Smooth muscle cell (in vitro differentiated cells): ENCODE results near the gene SOX30. TPM values are rescaled to one million over a fixed set of nuclear protein-coding genes. Genes with fewer than 3 reads are reported as not detected.

Source experiments
- DNase-seq: peaks from one replicate; lab custom pipeline; 2025; ENCODE audit not compliant: unreplicated experiment; lab: John Stamatoyannopoulos, UW
- H2AFZ ChIP-seq: fragments of 200-600 bp; sonication (generic); 2 replicates; pipeline ENCODE4 v1.6.0; 2016; ENCODE audit warnings: antibody characterized with exemption, low read depth, mild to moderate bottlenecking
- H3F3A ChIP-seq: fragments of 200-600 bp; sonication (generic); 2 replicates; pipeline ENCODE4 v1.6.0; 2017; ENCODE audit warnings: antibody characterized with exemption, low read depth
- H3K27ac ChIP-seq: fragments of 200-600 bp; sonication (generic); 2 replicates; pipeline ENCODE4 v1.5.1; 2016; ENCODE audit warnings: low read depth, mild to moderate bottlenecking
- H3K27me3 ChIP-seq: fragments of 200-600 bp; sonication (generic); 2 replicates; pipeline ENCODE4 v1.6.1; 2016; ENCODE audit warnings: low read depth, mild to moderate bottlenecking
- H3K36me3 ChIP-seq: fragments of 200-600 bp; sonication (generic); 2 replicates; pipeline ENCODE4 v1.5.1; 2016; ENCODE audit warnings: low read depth
- H3K4me1 ChIP-seq: fragments of 200-600 bp; sonication (generic); 2 replicates; pipeline ENCODE4 v1.5.1; 2016; ENCODE audit warnings: low read depth
- H3K4me2 ChIP-seq: fragments of 200-600 bp; sonication (generic); 2 replicates; pipeline ENCODE4 v1.6.0; 2016; ENCODE audit warnings: mild to moderate bottlenecking
- H3K4me3 ChIP-seq: fragments of 200-600 bp; sonication (generic); 2 replicates; pipeline ENCODE4 v1.5.1; 2016; ENCODE audit warnings: mild to moderate bottlenecking
- H3K79me2 ChIP-seq: fragments of 200-600 bp; sonication (generic); 2 replicates; pipeline ENCODE4 v1.6.0; 2016; ENCODE audit warnings: low read depth, mild to moderate bottlenecking
- H3K9ac ChIP-seq: fragments of 200-600 bp; sonication (generic); 2 replicates; pipeline ENCODE4 v1.6.0; 2016; ENCODE audit warnings: low read depth
- H3K9me3 ChIP-seq: fragments of 200-600 bp; sonication (generic); replicated peaks from 2 replicates; pipeline ENCODE4 v1.5.1; 2016; ENCODE audit warnings: low read depth
- H4K20me1 ChIP-seq: fragments of 200-600 bp; sonication (generic); 2 replicates; pipeline ENCODE4 v1.6.0; 2016; ENCODE audit warnings: low read depth
- CTCF ChIP-seq: fragments of 200-600 bp; sonication (generic); IDR thresholded peaks from 2 replicates; pipeline ENCODE4 v1.5.1; 2017; ENCODE audit warnings: borderline replicate concordance, mild to moderate bottlenecking, antibody characterized with exemption; ENCODE audit not compliant: insufficient read depth, poor library complexity, severe bottlenecking
- WGBS: methylation state at CpG from one replicate; pipeline ENCODE4 v1.1.7; 2016; ENCODE audit warnings: low lambda C conversion rate; 5-methylcytosine and 5-hydroxymethylcytosine counted together
- polyA plus RNA-seq: library from polyadenylated mRNA; unstranded; fragments of >200 nt; fragmentation: Nextera tagmentation; extraction: Ambion mirVana; gene quantifications from 2 replicates; pipeline ENCODE4 v1.2.1, GENCODE V29; 2016
- total RNA-seq: library from RNA; depleted of rRNA; stranded (reverse); fragments of >200 nt; gene quantifications from 2 replicates; pipeline ENCODE4 v1.2.3, GENCODE V29; 2014

SOX30 gene
- total and polyA plus RNA-seq, 2 experiments from 2014 or later, result 0.38 to 1.5 TPM

- TF ChIP-seq CTCF, result no peak
- 96% methylated on average over 50 of the region's 63 CpGs for WGBS
- Histone ChIP-seq H3K9ac (no peak overlapping the region), H3K79me2 (no peaks in the 10 kb centered on the region), H3K9me3 (no peaks in the 10 kb centered on the region), H3K4me1 (no peaks in the 10 kb centered on the region), H2AFZ (no peak overlapping the region), H3K36me3 (no peaks in the 10 kb centered on the region), H3K27ac (no peak overlapping the region), H3K4me2 (no peak overlapping the region), H4K20me1 (no peaks in the 10 kb centered on the region), H3K4me3 (no peak overlapping the region), H3K27me3 (no peaks in the 10 kb centered on the region), H3F3A (no peaks in the 10 kb centered on the region)
- no peak for DNase-seq
Measured at GRCh38 chr5:157651623-157652376, 438 bp downstream of the SOX30 start.

- no peak for TF ChIP-seq CTCF
- WGBS, result 97% methylated on average over 33 of the region's 33 CpGs
- Histone ChIP-seq H4K20me1 (no peaks in the 10 kb centered on the region), H3K9ac (no peak overlapping the region), H3K4me2 (no peak overlapping the region), H3K4me1 (no peaks in the 10 kb centered on the region), H3K27ac (no peak overlapping the region), H3F3A (no peaks in the 10 kb centered on the region), H3K79me2 (no peaks in the 10 kb centered on the region), H3K4me3 (no peak overlapping the region), H3K9me3 (no peaks in the 10 kb centered on the region), H3K27me3 (no peaks in the 10 kb centered on the region), H3K36me3 (no peaks in the 10 kb centered on the region), H2AFZ (no peak overlapping the region)
- no peak for DNase-seq
Measured at GRCh38 chr5:157650991-157651611, 1.1 kb downstream of the SOX30 start.

GRCh38 chr5:157649101-157649500, 3.1 kb downstream of the SOX30 start:
- Histone ChIP-seq H3K9ac (no peak overlapping the region), H2AFZ (no peak overlapping the region)
- WGBS, result 89% methylated on average over 2 of the region's 2 CpGs

More at GRCh38 chr5:157649101-157649500, 3.1 kb downstream of the SOX30 start:
- H3F3A ChIP-seq, result no peaks in the 10 kb centered on the region
- no peak for DNase-seq
- H3K9me3 ChIP-seq, result no peaks in the 10 kb centered on the region
- H3K4me3 ChIP-seq, result no peak overlapping the region
- no peak for TF ChIP-seq CTCF
- H3K4me1 ChIP-seq, result no peaks in the 10 kb centered on the region
- no peaks in the 10 kb centered on the region for H4K20me1 ChIP-seq
- no peak overlapping the region for H3K27ac ChIP-seq
- no peaks in the 10 kb centered on the region for H3K36me3 ChIP-seq
- no peaks in the 10 kb centered on the region for H3K79me2 ChIP-seq
- no peaks in the 10 kb centered on the region for H3K27me3 ChIP-seq
- no peak overlapping the region for H3K4me2 ChIP-seq
